ENCODE measurements around the gene DNM2.

DNM2 gene

DNA sequence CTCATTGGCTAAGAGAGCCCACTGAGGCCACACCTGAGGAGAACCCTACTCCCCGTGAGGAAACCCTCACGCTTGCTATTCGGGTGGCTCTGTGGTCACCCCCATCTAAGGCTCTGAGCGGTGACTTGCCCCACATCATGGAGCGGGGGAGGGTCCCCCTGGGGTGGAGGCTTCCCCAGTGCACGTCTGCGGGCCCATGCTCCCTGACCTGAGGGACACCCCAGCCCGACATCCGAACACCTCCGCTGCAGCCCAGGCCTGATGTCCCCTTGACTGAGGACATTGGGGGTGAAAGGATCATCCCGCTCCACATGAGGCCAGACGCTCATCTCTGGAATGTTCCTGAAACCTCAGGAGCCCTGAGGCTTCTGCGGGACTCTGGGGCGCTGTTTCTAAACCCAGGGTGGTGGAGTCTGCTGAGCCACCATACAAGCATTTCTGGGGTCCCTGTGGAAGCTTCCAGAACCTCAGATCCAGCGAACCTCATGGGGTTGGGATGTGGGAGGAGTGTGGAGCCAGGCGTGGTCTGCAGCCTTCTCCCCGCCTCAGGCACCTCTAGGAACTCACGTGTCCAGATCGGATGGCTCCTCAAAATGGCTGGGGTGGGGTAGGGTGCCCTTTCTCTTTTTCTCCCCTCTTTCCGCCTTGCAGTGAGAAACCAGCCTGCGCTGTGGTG, 98.2 kb downstream of the DNM2 start:
- DNase-seq (no peak), ATAC-seq (no peak)

- DNase-seq (no peak), ATAC-seq (no peak)
Measured at GRCh38 chr19:10816691-10817090, 98.8 kb downstream of the DNM2 start.

- DNase-seq (no peak), ATAC-seq (no peak)
Measured at GRCh38 chr19:10817291-10818038, 99.6 kb downstream of the DNM2 start.

- DNase-seq (no peak), ATAC-seq (no peak)
Measured at GRCh38 chr19:10818301-10819123, 100.6 kb downstream of the DNM2 start.

DNA sequence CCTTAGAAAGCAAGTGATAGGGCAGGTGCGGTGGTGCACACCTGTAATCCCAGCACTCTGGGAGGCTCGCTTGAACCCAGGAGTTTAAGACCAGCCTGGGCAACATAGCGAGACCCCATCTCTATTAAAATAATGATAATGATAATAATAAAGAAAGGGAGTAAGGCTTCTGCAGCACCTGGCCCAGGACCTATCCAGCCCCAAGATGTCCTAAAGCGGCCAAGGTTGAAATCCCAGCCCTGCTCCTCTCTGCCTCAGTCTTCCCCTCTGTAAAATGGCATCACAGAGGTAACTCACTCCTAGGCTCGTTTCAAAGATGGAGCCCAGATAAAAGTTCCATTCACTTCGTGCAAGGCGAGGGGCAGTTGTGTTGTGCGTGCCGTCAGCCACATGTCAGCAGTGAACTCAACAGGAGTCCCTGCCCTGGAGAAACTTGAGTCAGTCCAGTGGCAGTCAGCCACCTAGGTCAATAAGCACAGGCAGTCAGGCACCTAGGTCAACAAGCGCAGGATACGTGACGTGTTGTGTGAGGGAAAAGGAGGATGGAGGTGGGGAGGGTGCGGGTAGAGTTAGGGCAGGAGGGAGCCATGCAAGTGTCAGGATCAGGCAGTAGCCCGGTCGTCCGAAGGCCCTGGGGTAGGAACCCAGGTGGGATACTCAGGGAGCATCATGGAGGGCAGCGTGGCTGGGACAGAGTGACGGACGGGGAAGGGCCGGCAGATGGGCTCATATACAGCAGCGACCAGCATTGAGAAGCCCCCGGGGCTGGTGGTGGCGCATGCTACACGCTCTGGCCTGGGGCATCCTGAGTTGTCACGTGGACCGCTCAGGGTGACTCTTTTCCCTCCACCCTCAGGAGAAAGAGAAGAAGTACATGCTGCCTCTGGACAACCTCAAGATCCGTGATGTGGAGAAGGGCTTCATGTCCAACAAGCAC, 101.5 kb downstream of the DNM2 start:
- DNase-seq = no peak
- no peak for ATAC-seq

DNA sequence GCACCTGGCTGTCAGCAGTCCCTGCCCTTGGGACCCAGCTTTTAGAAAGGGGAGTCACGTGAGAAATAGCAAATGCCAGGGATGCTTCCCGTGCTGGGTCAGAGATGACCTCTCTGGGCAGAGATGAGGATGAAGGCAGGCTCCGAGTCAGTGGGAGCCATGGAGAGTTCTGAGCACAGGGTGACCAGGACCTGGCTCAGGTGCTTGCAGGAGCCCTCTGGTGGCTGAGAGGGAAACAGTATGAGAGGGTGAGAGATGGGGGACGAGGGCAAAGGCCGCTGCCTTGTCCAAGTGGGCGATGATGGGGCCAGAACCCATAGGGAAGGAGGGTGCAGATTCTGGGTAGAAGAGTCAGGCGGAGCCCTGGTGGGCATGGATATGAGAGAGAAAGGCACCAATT, 102.3 kb downstream of the DNM2 start:
- no peak for DNase-seq
- ATAC-seq = peak; percentile 50

DNA sequence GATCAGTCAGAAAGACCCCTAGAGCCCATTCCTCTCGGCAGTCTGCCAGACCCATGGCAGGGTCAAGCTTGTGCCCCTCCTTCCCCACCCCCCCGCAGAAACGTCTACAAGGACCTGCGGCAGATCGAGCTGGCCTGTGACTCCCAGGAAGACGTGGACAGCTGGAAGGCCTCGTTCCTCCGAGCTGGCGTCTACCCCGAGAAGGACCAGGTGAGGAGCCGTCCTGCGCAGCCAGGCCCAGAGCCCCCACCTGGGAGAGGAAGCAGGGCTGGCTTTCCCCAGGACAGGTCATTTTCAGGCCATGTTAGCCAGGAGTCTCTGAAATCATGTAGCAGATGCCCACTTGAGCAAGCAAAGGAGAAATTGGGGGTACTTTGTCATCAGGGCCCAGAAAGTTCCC, 105.8 kb downstream of the DNM2 start:
- ATAC-seq (no peak), DNase-seq (no peak)

GRCh38 chr19:10826231-10826630, 108.4 kb downstream of the DNM2 start:
- ATAC-seq (no peak), DNase-seq (no peak)

GRCh38 chr19:10826846-10827245, 109.0 kb downstream of the DNM2 start:
- DNase-seq = no peak
- no peak for ATAC-seq

DNA sequence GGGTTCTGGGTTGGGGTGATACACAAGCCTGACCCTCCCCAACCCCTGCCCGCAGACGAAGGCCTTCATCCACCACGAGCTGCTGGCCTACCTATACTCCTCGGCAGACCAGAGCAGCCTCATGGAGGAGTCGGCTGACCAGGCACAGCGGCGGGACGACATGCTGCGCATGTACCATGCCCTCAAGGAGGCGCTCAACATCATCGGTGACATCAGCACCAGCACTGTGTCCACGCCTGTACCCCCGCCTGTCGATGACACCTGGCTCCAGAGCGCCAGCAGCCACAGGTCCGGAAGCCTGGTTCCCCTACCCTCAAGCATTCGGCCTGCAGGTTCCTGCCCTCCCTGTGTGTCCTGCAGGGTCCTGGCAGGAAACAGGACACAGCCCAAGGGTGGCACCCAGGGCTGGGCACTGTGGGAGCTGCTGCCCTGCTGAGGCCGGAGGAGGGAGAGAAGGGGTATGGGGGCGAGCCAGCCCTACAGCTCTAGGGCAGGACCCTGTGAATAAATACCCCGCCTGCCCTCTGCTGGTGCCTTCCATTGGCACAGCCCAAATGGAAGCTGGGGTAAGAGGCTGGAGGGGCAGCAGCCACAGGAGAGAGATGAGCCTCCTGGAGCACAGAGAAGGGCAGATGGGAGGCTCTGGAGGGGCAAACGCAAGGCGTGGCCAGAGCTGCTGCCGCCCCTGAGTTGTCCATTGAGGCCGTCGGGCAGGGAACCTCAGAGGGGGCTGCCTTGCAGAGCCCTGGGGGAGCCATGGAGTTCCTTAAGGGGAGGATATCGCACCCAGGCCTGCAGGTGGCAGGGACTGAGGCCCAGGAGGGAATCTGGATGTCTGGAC, 111.3 kb downstream of the DNM2 start:
- no peak for ATAC-seq
- DNase-seq = no peak

DNA sequence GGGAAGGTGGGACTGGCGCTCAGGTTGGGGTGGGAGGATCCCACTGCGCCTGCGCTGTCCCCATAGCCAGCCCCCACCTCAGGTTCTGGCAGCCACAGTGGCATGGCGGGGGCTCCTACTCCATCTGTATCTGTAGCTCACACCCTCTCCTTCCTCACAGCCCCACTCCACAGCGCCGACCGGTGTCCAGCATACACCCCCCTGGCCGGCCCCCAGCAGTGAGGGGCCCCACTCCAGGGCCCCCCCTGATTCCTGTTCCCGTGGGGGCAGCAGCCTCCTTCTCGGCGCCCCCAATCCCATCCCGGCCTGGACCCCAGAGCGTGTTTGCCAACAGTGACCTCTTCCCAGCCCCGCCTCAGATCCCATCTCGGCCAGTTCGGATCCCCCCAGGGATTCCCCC, 112.1 kb downstream of the DNM2 start:
- DNase-seq (no peak), ATAC-seq (no peak)

GRCh38 chr19:10830370-10830769, 112.5 kb downstream of the DNM2 start:
- DNase-seq = no peak
- ATAC-seq = no peak

DNA sequence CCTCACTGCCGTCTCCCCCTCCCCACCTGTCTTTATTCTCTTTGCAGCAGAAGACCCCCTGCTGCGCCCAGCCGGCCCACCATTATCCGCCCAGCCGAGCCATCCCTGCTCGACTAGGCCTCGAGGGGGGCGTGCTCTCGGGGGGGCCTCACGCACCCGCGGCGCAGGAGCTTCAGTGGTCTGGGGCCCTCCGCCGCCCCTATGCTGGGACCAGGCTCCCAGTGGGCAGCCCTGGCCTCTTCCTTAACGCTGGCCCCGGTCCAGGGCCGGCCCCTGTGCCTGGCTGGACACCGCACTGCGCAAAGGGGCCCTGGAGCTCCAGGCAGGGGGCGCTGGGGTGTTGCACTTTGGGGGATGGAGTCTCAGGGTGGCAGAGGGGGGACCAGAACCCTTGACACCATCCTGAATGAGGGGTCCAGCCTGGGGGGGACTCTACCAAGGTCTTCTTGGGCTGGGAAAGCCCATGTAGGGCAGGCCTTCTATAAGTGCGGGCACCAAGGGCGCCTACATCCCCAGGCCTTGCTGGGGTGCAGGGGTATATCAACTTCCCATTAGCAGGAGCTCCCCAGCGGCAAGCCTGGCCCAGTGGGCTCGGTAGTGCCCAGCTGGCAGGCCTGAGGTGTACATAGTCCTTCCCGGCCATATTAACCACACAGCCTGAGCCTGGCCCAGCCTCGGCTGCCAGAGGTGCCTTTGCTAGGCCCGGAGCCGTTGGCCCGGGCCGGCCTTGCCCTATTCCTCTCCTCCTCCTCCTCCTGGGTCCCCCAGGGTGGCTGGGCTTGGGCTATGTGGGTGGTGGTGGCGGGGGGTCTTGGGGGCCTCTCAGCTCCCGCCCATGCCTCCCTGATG, 113.3 kb downstream of the DNM2 start:
- DNase-seq (no peak), ATAC-seq (no peak)

- DNase-seq = no peak
Measured at GRCh38 chr19:10831987-10832938, 114.4 kb downstream of the DNM2 start.

GRCh38 chr19:10832939-10833296, 115.0 kb downstream of the DNM2 start:
- DNase-seq = no peak
- no peak for ATAC-seq

More at GRCh38 chr19:10831987-10832938, 114.4 kb downstream of the DNM2 start:
- no peak for ATAC-seq

DNA sequence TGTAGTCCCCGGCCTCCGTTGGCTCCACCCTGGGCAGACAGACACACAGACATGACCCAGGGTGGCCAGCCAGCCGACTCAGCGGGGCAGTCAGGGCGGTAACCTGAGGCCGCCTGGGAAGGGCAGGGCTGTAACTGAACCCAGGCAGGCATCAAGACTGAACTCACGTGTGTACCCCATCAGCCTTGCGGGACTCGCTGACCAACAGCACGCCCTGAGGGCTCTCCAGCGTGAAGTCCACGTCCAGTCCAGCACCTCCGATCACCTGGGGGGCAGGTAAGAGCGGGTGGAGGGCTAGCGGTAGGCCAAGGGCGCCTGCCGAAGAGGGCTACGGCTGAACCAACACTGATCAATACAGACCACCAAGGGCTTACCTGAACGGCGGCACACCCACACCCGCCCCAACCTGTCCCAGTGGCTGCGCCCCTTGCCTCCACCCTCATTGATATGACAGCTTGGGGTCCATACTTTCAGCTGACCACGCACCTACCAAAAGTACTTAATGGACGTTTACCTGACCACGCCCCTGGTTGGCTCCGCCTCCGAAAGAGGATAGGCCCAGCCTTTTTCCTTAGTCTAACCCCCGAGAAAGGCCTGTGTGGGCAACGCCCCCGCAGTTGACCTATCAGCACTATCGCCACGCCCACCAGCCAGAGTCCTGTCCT, 117.3 kb downstream of the DNM2 start:
- ATAC-seq = no peak
- DNase-seq = no peak

GRCh38 chr19:10835754-10836478, 118.0 kb downstream of the DNM2 start, which contains the start of gene TMED1:
Gene TMED1, minus strand, starts transcription at chr19:10836212. Its CDS starts 21 bp downstream, at chr19:10836191.
- DNase-seq (peak; percentile 99), ATAC-seq (peak; percentile 91)
